ENCODE data around the gene DLAT.
A peak's percentile ranks its signal among the peaks of the same experiment; 100 is the strongest.
"Not testable (repeated sequence)": the region's sequence is repeated elsewhere in the genome, so short reads cannot be mapped to it uniquely, and the experiment has no call there.

The DLAT gene

GRCh38 chr11:112004389-112004788 is 20.8 kb upstream of the DLAT start:
- peak; percentile 57 for TF ChIP-seq CTCF (conservative IDR thresholded peaks at IDR 0.05; ENCODE audit: low read depth, low read length)
- H3K4me3 ChIP-seq (ENCODE audit: low read depth, low read length), result no peak overlapping the region
- DNase-seq (ENCODE audit: low read depth), result no peak

- H3K4me3 ChIP-seq (ENCODE audit: low read depth, low read length), result no peak overlapping the region
- DNase-seq (ENCODE audit: low read depth), result no peak
- TF ChIP-seq CTCF (conservative IDR thresholded peaks at IDR 0.05; ENCODE audit: low read depth, low read length), result no peak
These were observed 19.6 kb upstream of the DLAT start for GRCh38 chr11:112005422-112006094.

- H3K4me3 ChIP-seq (ENCODE audit: low read depth, low read length); DNase-seq (ENCODE audit: low read depth): not testable (repeated sequence)
These were observed 19.1 kb upstream of the DLAT start for GRCh38 chr11:112006095-112006441.

- H3K4me3 ChIP-seq (ENCODE audit: low read depth, low read length); DNase-seq (ENCODE audit: low read depth): not testable (repeated sequence)
These were observed 13.8 kb upstream of the DLAT start for GRCh38 chr11:112011451-112011850.

- no peak overlapping the region for H3K4me3 ChIP-seq (ENCODE audit: low read depth, low read length)
- TF ChIP-seq CTCF (conservative IDR thresholded peaks at IDR 0.05; ENCODE audit: low read depth, low read length), result no peak
- peak; percentile 88 for DNase-seq (ENCODE audit: low read depth)
These were observed 12.3 kb upstream of the DLAT start for GRCh38 chr11:112012874-112013273.

- DNase-seq (ENCODE audit: low read depth), result peak; percentile 1
- TF ChIP-seq CTCF (conservative IDR thresholded peaks at IDR 0.05; ENCODE audit: low read depth, low read length), result no peak
- no peak overlapping the region for H3K4me3 ChIP-seq (ENCODE audit: low read depth, low read length)
These were observed 11.6 kb upstream of the DLAT start for GRCh38 chr11:112013497-112014164.

- no peak for TF ChIP-seq CTCF (conservative IDR thresholded peaks at IDR 0.05; ENCODE audit: low read depth, low read length)
- DNase-seq (ENCODE audit: low read depth), result peak; percentile 54
- H3K4me3 ChIP-seq (ENCODE audit: low read depth, low read length), result no peak overlapping the region
These were observed 9.0 kb upstream of the DLAT start for GRCh38 chr11:112016088-112016764.

Data from choroid plexus epithelial cell (primary cell).